Neural crest cell (in vitro differentiated cells): ENCODE results near the gene CGAS. TPM values are rescaled to one million over a fixed set of nuclear protein-coding genes. Genes with fewer than 3 reads are reported as not detected.
A peak's percentile ranks its signal among the peaks of the same experiment; 100 is the strongest.

Source experiments
- DNase-seq: peaks from one replicate; pipeline ENCODE4 v3.0.0; 2021; ENCODE audit warnings: low read depth, mixed read lengths, low spot score
- H3K27ac Mint-ChIP-seq: one replicate; pipeline ENCODE4 v1.8.0; 2021; ENCODE audit warnings: mild to moderate bottlenecking, mixed read lengths; ENCODE audit not compliant: unreplicated experiment
- H3K27me3 Mint-ChIP-seq: 2 replicates; pipeline ENCODE4 v1.8.0; 2021; ENCODE audit warnings: low read depth, mild to moderate bottlenecking, mixed read lengths
- H3K36me3 Mint-ChIP-seq: 2 replicates; pipeline ENCODE4 v1.8.0; 2021; ENCODE audit warnings: low read depth, mild to moderate bottlenecking, mixed read lengths
- H3K4me1 Mint-ChIP-seq: 2 replicates; pipeline ENCODE4 v1.8.0; 2021; ENCODE audit warnings: mixed read lengths
- H3K4me3 Mint-ChIP-seq: one replicate; pipeline ENCODE4 v1.8.0; 2021; ENCODE audit warnings: mild to moderate bottlenecking, mixed read lengths
- H3K9me3 Mint-ChIP-seq: 2 replicates; pipeline ENCODE4 v1.8.0; 2021; ENCODE audit warnings: mixed read lengths
- CTCF ChIP-seq: fragments of 200-600 bp; sonication (generic); conservative IDR thresholded peaks from 2 replicates; pipeline ENCODE4 v1.5.0; 2021; ENCODE audit warnings: antibody characterized with exemption, mild to moderate bottlenecking
- total RNA-seq: library from RNA; stranded (reverse); gene quantifications from 2 replicates; pipeline ENCODE4 v1.2.1, GENCODE V29; 2021

The CGAS gene
- total RNA-seq, 1 donor from 2014 or later = 0.63 TPM

- H3K27me3 Mint-ChIP-seq = peaks cover 5% of the 10 kb centered on the region
- no peaks in the 10 kb centered on the region for H3K9me3 Mint-ChIP-seq
- H3K36me3 Mint-ChIP-seq = no peaks in the 10 kb centered on the region
- no peak for TF ChIP-seq CTCF
- H3K4me1 Mint-ChIP-seq = peaks cover 14% of the 10 kb centered on the region
- DNase-seq = no peak
- no peak overlapping the region for H3K27ac Mint-ChIP-seq
- no peak overlapping the region for H3K4me3 Mint-ChIP-seq
These were observed 4.0 kb upstream of the CGAS start for GRCh38 chr6:73455865-73456629.

DNA sequence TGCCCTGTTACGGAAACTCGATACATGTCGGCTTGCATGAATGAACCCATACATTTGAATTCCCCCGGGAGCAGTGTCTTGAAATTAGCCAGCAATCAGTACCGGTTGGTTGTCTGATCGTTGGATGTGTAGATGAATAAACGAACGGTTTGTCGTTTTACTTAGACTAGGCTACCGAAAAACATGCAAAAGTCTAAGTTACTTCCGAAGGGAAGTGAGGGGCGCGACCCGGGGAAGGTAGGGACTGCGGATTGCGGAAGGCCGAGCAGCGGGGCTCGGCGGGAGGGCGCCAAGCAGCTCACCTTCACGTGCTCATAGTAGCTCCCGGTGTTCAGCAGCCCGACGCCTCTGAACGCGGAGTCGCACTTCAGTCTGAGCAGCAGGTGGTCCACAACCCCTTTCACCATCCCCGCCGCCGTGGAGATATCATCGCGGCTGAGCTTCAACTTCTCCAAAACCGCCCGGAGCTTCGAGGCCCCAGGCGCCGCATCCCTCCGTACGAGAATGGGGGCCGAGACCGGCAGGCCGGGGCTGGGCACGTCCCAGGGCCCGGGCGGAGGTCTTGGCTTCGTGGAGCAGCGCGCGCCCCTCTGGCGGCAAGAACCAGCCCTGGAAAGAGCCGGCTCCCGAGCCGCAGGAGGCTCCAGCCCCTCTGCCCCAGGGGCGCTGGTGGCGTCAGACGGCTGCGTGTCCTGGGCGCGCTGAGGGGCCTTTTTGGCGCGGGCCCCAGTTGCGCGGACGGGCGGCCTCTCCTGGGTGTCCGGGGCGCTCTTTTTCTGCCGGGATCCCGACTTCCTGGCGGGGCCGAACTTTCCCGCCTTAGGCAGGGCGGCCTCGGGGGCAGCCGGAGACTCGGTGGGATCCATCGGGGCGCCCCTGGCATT, 632 bp downstream of the CGAS start:
- TF ChIP-seq CTCF = no peak
- H3K27me3 Mint-ChIP-seq = peaks cover 17% of the 10 kb centered on the region
- peaks cover 2% of the 10 kb centered on the region for H3K9me3 Mint-ChIP-seq
- H3K27ac Mint-ChIP-seq = no peak overlapping the region
- no peaks in the 10 kb centered on the region for H3K4me1 Mint-ChIP-seq
- peak overlapping the region; percentile 62 for H3K4me3 Mint-ChIP-seq
- H3K36me3 Mint-ChIP-seq = no peaks in the 10 kb centered on the region
- peak; percentile 8 for DNase-seq

DNA sequence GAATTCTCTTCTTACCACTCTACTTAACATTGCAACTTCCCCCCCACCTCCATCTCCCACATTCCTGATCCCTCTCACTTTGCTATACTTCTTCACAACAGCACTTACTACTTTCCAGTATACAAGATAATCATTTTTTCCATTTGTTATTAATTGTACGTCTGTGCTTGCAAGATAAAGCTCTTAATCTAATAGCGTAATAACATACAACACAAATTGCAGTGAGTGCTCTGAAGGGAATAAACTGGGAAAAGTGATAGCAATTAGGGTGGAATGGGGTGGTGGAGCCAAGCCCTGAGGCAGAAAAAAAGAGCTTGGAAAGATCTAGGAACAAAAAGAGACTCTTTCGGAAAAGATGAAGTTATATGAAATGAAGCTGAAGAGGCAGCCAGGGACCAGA, 8.5 kb downstream of the CGAS start:
- TF ChIP-seq CTCF = no peak
- H3K27me3 Mint-ChIP-seq = no peaks in the 10 kb centered on the region
- H3K36me3 Mint-ChIP-seq = no peaks in the 10 kb centered on the region
- DNase-seq = no peak
- H3K9me3 Mint-ChIP-seq = no peaks in the 10 kb centered on the region
- no peak overlapping the region for H3K4me3 Mint-ChIP-seq
- H3K4me1 Mint-ChIP-seq = no peaks in the 10 kb centered on the region
- H3K27ac Mint-ChIP-seq = no peak overlapping the region

- no peak for TF ChIP-seq CTCF
These were observed 16.9 kb downstream of the CGAS start for GRCh38 chr6:73435236-73435635.

DNA sequence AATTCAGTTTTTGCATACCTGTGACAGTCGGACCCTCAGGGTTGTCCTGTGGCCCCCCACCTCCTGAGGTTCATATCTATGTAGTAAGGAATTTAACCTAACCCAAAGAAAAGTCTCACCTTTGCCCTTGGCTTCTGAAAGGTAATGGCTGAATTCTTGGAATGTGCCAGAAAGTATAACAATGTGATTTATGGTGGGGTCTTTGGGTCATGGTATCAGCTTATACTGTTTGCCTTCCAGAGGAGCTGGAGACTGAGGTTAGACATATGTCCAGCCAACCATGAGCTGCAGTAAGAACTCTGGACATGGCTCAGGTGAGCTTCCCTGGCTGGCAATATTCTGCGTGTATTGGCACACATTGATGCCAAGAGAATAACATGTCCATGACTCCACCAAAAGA, 30.6 kb downstream of the CGAS start:
- H3K36me3 Mint-ChIP-seq = no peaks in the 10 kb centered on the region
- H3K27me3 Mint-ChIP-seq = no peaks in the 10 kb centered on the region
- TF ChIP-seq CTCF = no peak
- no peaks in the 10 kb centered on the region for H3K4me1 Mint-ChIP-seq
- no peaks in the 10 kb centered on the region for H3K9me3 Mint-ChIP-seq
- no peak overlapping the region for H3K27ac Mint-ChIP-seq
- DNase-seq = no peak
- H3K4me3 Mint-ChIP-seq = no peak overlapping the region

More at GRCh38 chr6:73435236-73435635, 16.9 kb downstream of the CGAS start:
- H3K9me3 Mint-ChIP-seq = no peaks in the 10 kb centered on the region
- no peak overlapping the region for H3K27ac Mint-ChIP-seq
- H3K4me3 Mint-ChIP-seq = no peak overlapping the region
- H3K27me3 Mint-ChIP-seq = no peaks in the 10 kb centered on the region
- no peaks in the 10 kb centered on the region for H3K4me1 Mint-ChIP-seq
- DNase-seq = no peak
- no peaks in the 10 kb centered on the region for H3K36me3 Mint-ChIP-seq
